HG02981 (cell line): Measurements from ENCODE around the gene SDK1.

Source experiments
- ATAC-seq: cut with Tn5 transposase; IDR thresholded peaks from one replicate; pipeline ENCODE4 v1.9.1; 2021; ENCODE audit warnings: mild to moderate bottlenecking, moderate library complexity; ENCODE audit not compliant: unreplicated experiment

SDK1 gene

DNA sequence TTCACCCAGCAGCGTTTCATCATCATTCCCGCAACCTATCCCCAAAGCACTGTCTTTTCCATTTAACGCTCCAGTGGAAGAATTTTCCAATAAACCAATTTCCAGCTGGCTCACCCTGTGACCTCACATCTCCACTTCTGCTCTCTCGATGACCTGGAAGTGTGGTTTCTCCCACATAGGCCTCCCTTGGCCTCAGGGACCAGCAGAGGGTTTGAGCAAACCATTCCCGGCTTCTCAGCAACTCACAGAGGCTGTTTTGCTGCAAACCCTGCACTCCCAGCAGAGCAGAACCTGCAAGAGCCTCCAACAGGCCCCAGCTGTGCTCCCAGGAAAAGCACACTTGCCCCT lies 858.1 kb downstream of the SDK1 start:
- no peak for ATAC-seq

DNA sequence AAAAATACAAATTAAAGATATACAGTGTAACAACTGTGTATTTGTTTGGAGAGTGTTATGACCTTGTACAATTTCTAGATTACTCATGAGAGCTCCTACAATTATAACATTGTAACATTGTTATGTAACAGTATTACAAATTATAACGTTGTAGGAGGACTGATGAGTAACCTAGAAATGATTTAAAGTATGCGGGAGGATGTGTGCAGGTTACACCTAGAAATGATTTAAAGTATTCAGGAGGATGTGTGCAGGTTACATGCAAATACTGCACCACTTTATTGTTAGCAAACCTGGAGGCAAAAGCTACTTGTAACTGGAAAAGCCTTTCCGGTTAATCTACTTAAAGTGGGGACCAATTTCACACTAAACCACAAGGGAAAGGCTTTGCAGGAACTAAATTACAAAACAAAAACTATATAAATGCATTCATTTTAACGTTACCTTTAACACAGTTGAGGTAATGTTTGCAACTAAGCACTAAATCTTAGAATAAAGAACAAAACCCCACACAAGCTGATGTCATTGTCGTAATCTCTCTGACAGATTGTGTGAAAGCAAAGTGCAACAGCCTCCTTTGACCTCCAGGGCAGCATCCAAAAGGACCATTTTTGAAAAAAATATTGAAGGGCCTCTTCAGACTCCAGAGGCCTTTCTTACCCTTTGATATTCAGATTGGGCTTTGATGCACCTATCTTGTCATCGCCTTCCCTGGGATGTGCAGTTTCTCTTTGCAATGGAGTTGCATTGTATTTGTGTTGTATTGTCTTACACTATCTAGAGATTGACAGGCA lies 858.9 kb downstream of the SDK1 start:
- ATAC-seq: no peak

DNA sequence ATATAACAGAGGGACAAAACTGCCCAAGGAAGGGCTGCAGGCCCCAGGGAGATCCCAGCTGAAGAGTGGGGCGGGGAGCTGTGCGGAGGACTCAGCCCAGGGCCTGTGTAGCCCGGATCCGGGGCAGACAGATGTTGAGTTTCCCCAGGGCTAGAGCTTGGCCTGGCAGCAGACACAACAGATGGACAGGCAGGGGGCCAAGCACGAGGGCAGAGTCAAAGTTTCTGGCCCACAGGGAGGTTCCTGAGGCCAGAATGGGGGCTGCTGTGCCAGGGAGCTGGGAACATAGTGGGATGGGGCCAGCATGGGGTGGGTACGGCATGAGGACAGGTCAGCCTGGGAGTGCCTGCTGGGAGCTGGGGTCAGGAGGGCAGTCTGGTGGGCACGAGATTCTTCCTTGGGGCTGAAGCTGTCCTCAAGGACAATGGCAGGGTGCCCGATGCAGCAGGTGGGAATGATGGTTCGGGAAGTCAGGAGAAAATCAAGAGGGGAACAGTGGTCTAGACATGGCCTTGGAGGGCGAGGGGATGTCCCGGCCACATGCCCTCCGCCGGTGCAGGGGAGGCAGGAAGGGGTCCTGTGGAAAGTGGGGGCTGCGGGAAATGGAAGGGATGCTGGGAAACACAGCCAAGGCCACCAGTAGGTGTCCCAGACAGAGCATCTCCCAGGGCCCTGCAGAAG lies 862.0 kb downstream of the SDK1 start:
- no peak for ATAC-seq

DNA sequence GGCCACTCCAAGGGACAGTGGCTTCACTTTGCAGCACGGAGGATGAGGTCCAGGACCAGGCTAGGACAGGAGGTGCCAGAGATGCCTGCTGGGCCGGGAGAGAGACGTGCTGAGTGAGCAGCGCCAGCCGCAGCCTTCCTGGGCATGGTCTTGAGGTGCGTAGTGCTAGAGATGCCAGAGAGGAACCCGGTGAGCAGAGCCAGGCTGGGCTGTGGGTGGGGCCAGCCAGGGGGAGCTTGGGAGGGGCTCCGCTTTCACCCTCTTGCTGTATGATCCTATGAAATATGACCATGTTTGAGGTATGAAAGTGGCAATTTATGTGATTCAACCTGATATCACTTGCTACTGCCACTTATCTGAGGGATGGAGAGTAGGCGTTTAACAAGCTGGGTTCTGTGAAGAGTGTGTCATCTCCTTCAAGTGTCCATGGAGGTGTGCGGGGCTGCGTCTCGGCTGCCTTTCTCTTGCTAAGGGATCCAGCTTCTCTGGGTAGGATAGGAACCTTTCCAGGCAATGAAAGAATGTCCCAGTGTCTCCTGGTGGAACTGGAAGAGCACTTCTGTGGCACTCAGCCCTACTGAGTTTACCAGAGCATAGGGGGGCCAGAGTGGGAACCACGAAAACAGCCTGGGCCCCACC lies 862.6 kb downstream of the SDK1 start:
- ATAC-seq: no peak

DNA sequence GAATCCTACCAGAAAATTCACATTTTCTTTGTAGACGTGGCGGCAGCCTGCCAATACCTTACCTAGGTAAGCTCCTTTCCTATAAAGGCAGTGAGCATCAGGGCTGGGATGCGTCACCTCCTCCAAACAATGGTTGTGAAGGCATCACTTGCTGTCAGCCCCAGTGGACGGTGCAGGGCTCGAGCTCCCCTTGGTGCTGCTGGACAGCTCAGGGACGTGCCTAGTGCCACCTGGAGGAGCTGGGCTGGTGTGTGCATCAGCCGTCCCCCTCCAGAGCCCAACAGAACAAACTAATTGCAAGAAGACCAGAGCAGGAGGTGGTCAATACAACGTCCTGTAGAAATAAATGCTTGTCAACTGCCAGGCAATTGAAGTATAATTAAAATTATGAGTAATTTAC lies 863.5 kb downstream of the SDK1 start:
- no peak for ATAC-seq

DNA sequence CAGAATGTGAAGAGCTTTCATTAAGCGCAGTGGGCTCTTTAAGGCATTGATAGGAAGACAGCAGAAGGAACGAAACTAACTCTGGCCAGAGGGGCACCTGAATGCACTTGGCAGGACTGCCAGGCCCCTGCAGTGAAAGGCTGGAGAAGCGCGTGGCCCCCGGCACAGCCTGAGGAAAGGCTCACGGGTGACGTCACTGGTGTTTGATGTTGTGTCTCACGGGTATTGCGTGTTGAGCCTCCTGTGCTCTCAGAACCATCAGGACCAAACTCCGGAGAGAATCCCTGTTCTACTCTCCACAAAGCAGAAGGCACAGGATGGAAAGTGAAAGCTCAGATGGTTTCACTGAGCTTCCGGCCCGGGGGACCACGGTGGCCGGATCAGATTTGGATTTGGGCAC lies 865.3 kb downstream of the SDK1 start:
- no peak for ATAC-seq

DNA sequence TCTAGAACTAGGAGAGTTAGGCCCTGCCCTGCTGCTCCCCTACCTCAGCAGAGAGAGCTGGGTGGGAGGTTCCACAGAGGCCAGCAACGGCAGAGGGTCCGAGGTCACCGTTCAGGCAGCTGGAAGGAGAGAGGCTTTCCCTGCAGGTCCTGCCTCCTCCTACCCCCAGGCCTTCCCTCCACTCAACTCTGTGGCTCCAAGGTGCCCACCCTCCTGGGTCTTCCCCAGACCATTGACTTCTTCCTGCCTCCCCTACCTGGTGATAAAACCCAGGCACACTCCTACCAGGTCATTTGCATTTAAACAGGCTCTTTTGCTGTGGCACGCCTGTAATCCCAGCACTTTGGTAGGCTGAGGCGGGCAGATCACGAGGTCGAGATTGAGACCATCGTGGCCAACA lies 865.8 kb downstream of the SDK1 start:
- ATAC-seq: no peak

DNA sequence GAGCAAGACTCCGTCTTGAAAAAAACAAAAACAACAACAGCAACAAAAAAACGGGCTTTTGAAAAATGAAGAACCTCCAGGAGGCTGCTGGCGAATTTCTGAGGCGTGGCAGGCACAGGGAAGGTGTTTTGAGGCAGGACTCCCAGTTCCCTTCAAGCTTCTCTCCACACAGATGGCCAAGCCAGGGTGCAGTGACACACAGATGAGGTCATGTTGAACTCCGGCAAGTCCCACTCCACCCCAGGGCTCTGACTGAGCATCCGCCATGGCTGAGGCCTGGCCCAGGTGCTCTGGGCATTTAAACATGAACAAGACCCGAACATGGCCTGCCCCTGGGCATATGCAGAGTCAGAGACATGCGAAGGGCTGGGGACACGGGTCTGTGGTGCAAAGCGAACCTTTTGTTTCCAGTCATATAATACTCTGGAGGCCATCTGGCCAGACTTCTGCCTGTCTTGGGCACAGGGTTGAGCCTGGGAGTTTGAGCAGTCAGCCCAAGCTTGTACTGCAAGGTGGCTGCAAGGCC lies 866.4 kb downstream of the SDK1 start:
- no peak for ATAC-seq

DNA sequence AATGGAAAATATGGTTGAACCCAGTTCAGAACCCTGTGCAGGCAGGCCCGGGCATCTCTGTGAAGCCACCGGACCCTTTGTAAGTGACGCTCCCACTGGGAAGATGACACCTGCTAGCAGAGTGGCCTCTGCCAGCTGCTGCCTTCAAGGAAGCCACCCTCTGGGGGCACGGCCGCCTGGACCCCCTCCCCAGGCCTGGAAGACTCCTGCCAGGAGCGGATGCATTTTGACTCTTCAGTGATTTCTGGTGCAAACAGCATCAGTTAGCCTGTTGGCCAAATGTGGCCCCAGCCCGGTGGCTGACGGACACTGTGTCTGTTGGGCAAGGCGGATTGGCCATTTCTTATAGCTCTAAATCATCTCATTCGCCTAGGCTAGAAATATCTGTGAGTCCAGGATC lies 867.0 kb downstream of the SDK1 start:
- ATAC-seq: no peak

DNA sequence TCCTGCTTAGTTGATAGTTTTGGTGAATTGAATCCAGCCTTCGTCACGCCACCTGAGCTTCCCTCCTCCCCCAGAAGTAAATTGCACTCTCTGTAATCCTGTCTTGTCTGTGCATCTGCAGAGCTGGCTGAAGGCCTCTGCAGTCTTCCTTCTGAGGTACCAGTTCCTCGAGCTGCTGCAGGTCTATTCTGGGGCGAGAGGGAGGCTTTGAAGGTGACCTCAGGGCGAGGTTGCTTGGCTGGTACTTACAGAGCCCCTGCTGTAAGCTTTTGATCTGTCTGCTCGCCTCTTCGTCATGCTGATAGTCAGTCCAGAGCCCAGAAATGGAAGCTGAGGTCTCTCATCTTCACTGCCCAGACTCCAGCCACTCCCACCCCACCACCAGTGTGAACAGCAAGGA lies 867.5 kb downstream of the SDK1 start:
- ATAC-seq: no peak

DNA sequence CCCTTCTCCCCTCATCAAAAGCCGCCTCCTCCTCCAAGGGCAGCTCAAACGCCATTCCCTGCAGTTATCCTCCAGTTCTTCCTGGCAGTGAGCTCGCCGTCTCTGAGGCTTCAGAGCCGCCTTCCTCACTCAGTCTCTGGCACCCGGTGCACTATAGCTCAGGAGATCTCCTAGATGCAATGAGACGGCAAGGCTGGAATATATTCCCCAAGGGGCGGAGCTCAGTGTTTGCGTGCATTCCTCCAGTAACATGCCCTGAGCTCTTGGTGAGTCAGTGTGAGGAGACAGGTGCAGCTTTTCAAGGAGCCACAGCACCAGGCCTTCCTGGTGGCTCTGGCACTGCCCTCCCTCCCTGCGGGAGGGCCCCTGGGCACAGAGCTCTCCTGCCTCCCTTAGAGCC lies 868.4 kb downstream of the SDK1 start:
- no peak for ATAC-seq

DNA sequence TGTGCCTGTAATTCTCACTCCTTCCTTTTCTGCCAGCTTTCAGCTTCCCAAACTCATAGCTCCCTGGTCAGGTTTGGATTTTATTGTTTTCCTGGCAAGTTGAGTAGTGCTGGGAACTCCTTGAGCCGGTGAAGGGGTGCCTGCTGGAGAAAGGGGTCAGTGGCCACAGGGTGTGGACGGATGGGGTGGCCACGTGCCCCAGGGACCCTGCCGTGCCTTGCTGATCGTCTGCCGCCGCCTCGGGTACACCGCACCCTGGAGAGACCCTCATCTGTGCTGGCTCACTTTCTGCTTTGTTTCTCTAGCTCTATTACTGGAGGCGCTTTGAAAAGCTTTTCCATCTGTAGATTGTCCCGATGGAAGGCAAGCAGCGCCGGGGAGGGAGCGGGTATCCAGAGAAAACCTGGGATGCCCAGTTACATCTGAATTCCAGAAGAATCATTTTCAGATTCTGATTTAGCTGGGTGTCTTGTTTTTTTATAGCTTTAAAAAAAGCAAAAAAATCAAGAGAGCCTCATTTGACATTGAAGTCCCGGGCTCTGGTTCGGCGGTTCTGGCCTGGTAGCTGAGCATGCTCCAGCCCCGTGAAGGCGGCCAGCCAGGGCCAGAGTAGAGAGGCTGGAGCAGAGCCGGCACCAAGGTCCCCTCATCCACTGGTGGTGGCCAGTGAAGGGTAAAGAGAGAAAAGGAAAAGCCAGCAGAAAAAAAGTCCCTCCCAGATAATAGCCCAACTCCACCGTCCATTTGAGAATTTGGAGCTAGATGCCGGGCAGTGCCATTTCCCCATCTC lies 870.1 kb downstream of the SDK1 start:
- no peak for ATAC-seq

DNA sequence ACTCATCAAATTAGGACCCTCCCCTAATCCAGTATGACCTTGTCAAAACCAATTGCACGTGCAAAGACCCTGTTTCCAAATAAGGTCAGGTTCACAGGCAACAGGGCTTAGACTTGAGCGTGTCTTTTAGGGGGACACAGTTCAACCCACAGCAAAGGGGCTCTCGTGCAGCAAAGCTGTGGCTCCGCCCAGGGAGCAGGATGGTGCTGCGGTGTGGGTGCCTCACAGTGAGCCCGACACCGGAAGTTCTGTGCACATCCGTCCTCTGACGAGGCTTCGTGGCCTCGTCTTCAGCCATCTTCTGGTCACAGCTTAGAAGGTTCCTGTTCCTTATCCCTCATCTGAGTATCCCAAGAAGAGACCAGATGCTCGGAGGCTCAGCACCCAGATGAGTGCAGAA lies 871.8 kb downstream of the SDK1 start:
- no peak for ATAC-seq

DNA sequence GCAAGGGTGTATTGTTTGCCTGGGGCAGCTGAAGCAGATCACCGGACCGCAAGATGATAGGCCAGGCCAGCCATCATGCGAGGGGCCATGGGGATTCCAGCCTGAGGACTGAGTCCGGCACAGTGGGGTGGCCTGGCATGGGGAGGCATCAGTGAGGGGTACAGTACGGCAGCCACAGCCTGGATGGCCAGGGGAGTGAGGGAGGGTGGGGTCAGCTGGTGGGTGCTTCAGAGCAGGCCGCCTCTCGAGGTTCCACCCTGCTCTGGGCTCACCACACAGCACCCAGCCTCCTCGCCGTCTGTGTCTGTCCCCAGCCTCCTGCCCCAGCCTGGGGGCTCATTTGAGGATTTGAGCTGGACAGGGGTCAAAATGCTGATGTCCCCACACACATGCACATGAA lies 872.6 kb downstream of the SDK1 start:
- no peak for ATAC-seq

DNA sequence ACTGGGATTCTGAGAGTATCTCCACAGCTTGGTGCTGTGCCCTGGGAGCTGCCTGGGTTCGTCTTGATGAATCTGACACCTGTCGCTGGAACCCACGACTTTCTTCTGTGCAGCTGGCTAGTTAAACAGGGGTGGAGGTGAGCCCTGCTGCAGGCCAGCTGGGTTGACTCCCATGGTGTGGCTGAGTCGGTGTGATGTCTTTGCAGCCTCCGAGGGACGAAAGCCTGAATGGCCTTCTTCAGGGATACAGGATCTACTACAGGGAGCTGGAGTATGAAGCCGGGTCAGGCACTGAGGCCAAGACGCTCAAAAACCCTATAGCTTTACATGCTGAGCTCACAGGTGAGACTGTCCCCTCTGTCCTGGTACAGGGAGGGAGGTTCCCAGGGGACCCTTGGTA lies 873.0 kb downstream of the SDK1 start:
- no peak for ATAC-seq

DNA sequence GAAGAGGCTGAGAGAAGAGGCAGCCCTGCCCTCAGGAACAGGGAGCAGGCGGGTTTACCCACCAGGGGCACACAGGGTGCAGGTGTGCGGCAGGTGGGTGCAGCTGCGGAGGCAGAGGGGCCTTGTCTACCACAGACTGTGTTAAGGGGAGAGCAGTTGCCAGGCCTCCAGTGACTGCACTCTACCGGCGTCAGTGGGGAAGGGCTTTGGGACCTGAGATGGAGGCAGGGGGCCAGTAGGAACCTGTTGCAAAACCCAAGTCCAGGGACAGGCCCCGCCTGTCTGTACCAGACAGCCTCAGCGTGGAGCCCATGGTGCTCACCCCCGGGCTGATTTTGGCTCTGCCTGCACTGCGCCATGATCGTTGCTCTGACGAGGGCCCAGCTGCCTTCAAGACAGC lies 873.4 kb downstream of the SDK1 start:
- no peak for ATAC-seq

DNA sequence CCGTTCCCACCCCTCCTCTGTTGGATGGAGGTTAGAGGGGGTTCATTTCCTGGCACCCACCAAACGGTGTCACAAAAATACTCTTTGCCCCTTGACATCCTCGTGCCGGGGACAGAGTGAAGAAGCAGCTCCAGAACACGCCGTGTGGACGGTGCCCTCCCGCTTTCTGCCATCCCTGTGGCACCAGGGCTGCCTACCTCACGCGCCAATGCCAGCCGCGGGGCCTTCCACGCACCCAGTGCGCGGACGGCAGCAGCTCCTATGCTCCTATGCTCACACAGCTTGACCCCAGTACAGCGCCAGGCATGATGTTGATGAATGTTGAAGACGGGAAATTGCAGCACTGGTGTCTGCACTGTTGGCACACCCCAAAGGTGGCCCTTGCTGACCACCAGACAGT lies 873.8 kb downstream of the SDK1 start:
- no peak for ATAC-seq

DNA sequence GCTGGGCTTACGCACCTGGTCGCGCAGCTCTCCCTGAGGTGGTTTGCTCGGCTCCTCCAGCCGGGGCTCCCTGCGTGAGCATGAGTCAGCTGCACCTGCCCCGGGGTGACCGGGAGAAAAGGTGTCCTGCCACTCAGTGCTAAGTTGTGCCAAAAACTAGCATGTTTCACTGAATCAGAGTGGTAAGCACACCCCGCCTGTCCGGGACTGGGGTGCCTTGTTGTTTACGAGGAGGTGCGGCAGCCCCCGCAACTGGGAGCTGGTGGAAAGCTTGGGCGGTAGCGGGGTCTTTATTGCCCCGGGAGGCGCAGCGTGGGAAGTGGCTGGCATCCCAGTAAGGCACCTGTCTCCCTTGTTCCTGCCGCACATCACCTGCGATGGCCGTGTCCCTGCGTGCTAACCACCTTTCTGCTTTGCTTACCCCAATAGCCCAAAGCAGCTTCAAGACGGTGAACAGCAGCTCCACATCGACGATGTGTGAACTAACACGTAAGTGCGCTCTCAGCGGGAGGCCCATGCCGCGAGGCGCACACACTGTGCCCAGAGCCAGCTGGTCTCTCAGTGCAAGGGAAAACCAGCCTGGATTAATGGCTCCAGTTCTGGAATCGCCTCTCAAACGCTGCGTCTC lies 874.4 kb downstream of the SDK1 start:
- no peak for ATAC-seq

DNA sequence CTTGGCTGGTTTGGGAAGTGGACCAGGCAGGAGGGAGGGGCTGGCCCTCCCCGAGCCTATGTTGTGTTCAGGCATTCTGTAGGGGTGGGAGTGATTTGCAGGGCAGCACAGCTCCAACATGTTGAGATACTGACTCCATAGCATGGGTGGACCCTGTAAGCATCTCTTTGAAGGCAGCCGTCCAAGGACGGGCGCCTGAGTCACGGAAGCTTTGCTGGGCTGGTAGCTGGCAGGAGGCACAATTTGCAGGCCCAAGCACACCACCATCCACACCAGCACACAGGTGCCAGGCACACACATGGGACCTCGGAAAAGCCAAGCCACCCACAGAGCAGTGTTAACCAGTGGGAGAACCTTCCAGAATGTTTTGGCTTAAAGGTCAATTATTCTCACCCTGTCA lies 875.9 kb downstream of the SDK1 start:
- ATAC-seq: no peak

DNA sequence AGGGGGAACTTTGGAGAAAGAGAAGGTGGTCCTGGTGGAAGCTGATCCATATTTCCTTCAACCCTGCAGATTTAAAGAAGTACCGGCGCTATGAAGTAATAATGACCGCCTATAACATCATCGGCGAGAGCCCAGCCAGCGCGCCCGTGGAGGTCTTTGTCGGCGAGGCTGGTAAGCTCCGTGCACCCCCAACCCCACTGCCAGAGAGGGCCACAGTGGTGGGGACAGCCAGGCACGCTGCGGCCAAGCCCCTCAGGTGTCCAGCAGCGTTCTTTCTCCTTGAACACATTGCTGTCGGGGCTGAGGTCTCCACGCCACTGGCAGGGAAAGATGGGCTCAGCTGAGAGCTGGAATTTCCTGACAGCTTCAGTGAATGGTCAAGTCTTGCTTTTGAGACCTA lies 877.4 kb downstream of the SDK1 start:
- ATAC-seq: no peak
